ENCODE data around the gene CEP295NL. TPM values are rescaled to one million over a fixed set of nuclear protein-coding genes. Genes with fewer than 3 reads are reported as not detected.

The CEP295NL gene
- total RNA-seq, 4 donors from 2014 or later = 1.1 to 45.4 (median 9.1) TPM

DNA sequence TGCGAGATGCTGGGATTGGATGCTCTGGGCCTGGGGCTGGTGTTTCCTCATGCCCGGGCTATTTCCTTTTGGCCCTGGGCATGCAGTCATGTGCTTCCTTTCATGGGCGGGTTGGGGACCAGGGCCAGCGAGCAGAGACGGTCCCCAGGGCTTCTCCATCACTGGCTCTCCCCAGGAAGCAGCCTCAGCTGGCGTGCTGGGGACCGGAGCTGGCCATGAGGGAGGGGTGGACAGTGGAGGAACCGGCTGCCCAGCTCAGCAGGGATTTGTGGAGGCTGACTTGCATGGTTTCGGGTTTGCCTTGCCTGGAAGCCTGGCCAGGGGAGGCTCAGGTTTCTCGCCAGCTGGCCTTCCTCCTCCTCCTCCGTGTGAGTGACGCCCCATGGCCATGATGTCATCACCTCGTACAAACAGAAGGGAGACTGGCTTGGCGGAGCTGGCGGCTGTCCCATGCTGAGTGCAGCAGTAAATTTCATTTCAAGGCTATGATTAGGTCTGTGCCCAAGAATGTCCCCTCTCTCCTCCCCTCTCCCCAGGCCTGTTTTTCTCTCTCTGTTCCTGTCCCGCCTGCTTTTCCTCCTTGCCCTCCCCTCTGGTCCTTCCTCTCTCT lies 31.1 kb upstream of the CEP295NL start:
- TF ChIP-seq POLR2A (IDR thresholded peaks at IDR 0.05) = no peak
- TF ChIP-seq, protein P1, sequence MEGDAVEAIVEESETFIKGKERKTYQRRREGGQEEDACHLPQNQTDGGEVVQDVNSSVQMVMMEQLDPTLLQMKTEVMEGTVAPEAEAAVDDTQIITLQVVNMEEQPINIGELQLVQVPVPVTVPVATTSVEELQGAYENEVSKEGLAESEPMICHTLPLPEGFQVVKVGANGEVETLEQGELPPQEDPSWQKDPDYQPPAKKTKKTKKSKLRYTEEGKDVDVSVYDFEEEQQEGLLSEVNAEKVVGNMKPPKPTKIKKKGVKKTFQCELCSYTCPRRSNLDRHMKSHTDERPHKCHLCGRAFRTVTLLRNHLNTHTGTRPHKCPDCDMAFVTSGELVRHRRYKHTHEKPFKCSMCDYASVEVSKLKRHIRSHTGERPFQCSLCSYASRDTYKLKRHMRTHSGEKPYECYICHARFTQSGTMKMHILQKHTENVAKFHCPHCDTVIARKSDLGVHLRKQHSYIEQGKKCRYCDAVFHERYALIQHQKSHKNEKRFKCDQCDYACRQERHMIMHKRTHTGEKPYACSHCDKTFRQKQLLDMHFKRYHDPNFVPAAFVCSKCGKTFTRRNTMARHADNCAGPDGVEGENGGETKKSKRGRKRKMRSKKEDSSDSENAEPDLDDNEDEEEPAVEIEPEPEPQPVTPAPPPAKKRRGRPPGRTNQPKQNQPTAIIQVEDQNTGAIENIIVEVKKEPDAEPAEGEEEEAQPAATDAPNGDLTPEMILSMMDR (IDR thresholded peaks at IDR 0.05) = no peak
- no peaks in the 10 kb centered on the region for H3K36me3 ChIP-seq

DNA sequence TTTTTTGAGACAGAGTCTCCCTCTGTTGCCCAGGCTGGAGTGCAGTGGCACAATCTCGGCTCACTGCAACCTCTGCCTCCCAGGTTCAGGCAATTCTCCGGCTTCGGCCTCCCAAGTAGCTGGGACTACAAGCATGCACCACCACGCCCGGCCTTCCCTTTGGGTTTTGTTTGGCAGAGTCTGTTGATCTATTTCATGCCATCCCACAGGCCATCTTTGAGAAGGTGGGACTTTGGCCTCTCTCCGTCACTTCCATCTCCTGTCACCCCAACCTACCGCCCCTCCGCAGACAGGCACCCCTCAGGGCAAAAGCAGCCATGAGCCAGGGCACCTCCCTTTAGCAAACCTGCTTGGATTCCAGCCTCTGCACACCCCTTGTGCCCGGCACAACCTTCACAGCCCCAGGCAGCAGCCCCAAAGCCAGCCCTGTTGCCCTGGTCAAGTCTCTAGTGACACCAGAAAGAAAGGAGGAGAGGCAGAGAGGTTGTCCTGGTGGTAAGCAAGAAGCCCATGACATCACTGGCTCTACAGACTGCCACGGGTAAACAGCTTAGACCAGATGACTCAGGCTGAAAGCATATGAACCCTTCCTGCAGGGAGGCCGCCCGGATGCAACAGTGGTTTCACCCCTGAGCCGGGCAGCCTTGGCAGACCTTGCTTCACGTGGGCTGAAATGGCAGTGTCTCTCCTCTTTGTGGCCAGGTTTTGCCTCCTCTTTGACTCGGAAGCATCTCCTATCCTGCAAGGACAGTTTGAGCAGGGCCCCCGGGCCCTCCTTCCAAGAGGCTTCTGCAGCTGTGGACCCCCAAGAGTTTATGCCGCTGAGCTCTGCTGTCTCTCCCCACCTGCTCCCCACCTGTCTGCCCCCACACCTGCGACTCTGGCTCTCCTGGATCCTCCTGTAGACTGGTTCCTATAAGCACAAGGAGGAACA lies 30.3 kb upstream of the CEP295NL start:
- TF ChIP-seq POLR2A (IDR thresholded peaks at IDR 0.05) = no peak
- Histone ChIP-seq H3K27ac (peak overlapping the region; percentile 51 to 88 (median 68)), H3K27me3 (no peaks in the 10 kb centered on the region), H3K4me1 (peaks cover 0 to 25% (median 3%) of the 10 kb centered on the region in 4 donors), H3K9me3 (peaks cover 0 to 4% (median 0%) of the 10 kb centered on the region in 4 donors), H3K36me3 (no peaks in the 10 kb centered on the region), H3K4me3 (no peak overlapping the region)
- peak in 2 of 3 donors; percentile 52 to 79 for DNase-seq

More for the DNA sequence above, 31.1 kb upstream of the CEP295NL start:
- Histone ChIP-seq H3K27me3 (no peaks in the 10 kb centered on the region), H3K9me3 (peaks cover 0 to 4% (median 0%) of the 10 kb centered on the region in 4 donors), H3K4me3 (peak overlapping the region in 1 of 4 donors; percentile 19), H3K4me1 (peaks cover 0 to 25% (median 3%) of the 10 kb centered on the region in 4 donors), H3K27ac (peak overlapping the region; percentile 63 to 88 (median 72))
- peak; percentile 46 to 90 (median 77) for DNase-seq

DNA sequence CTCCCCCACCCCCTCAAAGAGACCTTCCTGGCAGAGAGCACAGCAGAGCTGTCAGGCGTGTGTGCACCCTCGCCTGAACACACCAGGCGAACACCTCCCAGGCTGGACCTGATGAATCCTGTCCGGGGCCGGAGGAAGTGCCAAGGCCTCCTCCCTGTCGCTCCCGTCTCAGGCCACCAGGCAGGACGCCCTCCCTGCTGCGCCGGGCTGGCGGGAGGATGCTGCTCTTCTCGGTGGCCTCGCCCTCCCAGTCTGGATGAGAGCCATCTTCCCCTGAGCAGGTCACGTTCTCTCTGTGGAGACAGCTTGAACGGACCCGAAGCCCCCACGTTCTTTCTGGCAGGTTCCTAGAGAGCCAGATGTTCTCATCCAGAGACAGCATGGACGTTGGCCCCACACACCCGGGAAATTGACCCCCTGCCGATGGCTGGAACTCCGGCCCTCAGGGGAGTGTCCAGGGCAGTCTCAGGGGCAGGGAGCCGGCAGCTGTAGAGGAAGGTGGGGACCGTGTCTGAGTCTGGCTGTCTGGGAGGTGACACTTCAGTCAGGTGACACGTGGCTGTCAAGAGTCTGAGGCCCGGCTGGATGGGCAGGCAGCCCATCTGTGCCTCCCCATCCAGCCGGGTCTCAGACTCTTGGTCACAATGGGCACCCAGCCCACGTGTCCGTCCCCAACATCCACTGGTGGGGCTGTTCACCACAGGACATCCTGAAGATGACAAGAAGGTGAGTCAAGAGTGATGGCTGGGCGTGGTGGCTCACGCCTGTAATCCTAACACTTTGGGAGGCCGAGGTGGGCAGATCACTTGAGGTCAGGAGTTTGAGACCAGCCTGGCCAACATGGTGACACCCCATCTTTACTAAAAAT lies 27.1 kb upstream of the CEP295NL start:
- no peak for DNase-seq
- no peaks in the 10 kb centered on the region for H3K27me3 ChIP-seq
- H3K36me3 ChIP-seq = no peaks in the 10 kb centered on the region
- no peak overlapping the region for H3K4me3 ChIP-seq
- TF ChIP-seq, protein P1 (IDR thresholded peaks at IDR 0.05) = no peak
- no peak for TF ChIP-seq POLR2A (IDR thresholded peaks at IDR 0.05)
- H3K27ac ChIP-seq = no peak overlapping the region
- peaks cover 0 to 33% (median 5%) of the 10 kb centered on the region in 4 donors for H3K4me1 ChIP-seq
- no peaks in the 10 kb centered on the region for H3K9me3 ChIP-seq

DNA sequence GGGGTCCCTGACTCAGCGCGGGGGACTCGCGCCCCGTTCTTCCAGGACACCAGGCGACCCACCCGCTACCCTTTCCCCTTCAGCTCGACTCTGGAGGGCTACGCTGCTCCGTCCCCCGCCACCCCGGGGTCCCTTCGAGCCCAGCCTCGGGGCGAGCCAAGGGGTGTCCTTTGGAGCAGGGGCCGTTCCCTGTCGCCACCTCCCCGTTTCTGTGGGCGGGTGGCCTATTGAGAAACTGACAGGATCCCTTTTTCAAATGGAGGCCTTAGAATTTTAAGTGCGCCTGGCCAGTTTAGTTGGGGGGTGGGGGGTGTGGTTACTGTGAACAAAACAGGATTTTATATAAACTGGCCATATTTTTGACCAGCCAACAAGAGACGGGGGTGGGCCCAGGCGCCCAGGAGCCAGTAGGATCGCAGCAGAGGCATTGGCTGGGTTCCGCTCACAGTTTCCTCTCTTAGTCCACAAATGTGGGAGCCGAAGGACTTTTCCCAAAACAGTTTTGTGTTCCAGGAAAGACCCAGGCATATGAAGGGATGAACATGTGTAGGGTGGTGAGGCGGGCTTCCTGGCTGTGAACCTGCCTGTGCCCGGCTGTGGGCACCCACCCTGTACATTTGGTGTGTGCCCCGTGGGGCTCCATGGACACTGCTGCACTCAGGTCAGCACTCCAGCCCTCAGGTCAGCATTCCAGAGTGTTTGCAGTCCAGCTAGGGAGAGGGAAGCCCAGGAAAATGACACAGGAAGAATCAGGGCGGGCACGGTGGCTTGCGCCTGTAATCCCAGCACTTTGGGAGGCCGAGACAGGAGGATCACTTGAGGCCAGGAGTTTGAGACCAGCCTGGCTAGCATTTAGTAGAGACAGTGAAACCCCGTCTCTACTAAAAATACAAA lies 22.9 kb upstream of the CEP295NL start:
- H3K27me3 ChIP-seq = no peaks in the 10 kb centered on the region
- no peaks in the 10 kb centered on the region for H3K36me3 ChIP-seq
- peak overlapping the region; percentile 79 to 97 (median 88) for H3K27ac ChIP-seq
- no peak for TF ChIP-seq POLR2A (IDR thresholded peaks at IDR 0.05)
- TF ChIP-seq, protein P1 (IDR thresholded peaks at IDR 0.05) = no peak
- no peaks in the 10 kb centered on the region for H3K9me3 ChIP-seq
- peaks cover 0 to 40% (median 14%) of the 10 kb centered on the region in 4 donors for H3K4me1 ChIP-seq
- DNase-seq = peak; percentile 31 to 82 (median 60)
- peak overlapping the region; percentile 57 to 74 (median 68) for H3K4me3 ChIP-seq

DNA sequence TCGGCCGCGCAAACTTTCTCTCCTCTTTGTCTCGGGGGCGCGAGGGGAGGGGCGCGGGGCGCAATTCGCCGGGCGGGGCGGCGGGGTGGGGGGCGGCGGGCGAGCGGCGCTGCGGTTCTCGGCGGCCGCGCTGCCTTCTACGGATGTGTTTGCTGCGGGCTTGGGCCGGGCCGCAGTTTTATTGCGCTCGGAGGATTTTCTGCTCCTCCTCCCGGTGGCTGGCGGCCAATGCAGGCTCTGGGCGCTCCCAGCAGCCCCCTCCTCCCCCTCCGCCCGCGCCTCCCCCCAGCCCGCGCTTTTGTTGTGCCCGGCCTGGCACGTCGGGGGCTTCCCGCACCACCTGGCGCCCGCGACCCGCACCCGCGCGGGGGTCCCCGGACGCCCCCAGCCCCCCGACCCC lies 22.2 kb upstream of the CEP295NL start, which contains the start of gene TIMP2:
Gene TIMP2 (minus strand): TSS at position 154 of the 400 bp plus-strand sequence. CDS start 299 bp downstream, outside the sequence.
- H3K9me3 ChIP-seq = no peaks in the 10 kb centered on the region
- H3K27ac ChIP-seq = peak within 1 kb of the TSS; percentile 79 to 97 (median 88)
- peaks cover 0 to 47% (median 14%) of the 10 kb centered on the region in 4 donors for H3K4me1 ChIP-seq
- peak within 1 kb of the TSS; percentile 57 to 74 (median 68) for H3K4me3 ChIP-seq
- TF ChIP-seq, protein P1 (IDR thresholded peaks at IDR 0.05) = peak in 5 of 6 experiments; percentile 19 to 45 (median 38)
- no peak for TF ChIP-seq POLR2A (IDR thresholded peaks at IDR 0.05)
- peak; percentile 74 to 91 (median 86) for DNase-seq
- no peaks in the 10 kb centered on the region for H3K27me3 ChIP-seq
- no peaks in the 10 kb centered on the region for H3K36me3 ChIP-seq

Data from Peyer's patch (tissue), 4 donors.